HL-60 (cell line): ENCODE measurements around the gene SLC22A5.
A peak's percentile ranks its signal among the peaks of the same experiment; 100 is the strongest.
"Not testable (repeated sequence)": the region's sequence is repeated elsewhere in the genome, so short reads cannot be mapped to it uniquely, and the experiment has no call there.

Experiments used
- DNase-seq, 2 experiments: peaks; one replicate each; pipeline ENCODE4 v3.0.0-alpha.2; 2010 to 2020; ENCODE audit warnings: low read depth in 1 of 2, low spot score in 1 of 2
- H3K27ac ChIP-seq: fragments of 250-450 bp; sonication (Bioruptor Pico); replicated peaks from 2 replicates; pipeline ENCODE4 v1.5.1; 2020; ENCODE audit warnings: mild to moderate bottlenecking, moderate library complexity
- H3K27me3 ChIP-seq: fragments of 250-450 bp; sonication (Bioruptor Pico); 2 replicates; pipeline ENCODE4 v1.5.1; 2021; ENCODE audit warnings: mild to moderate bottlenecking, moderate library complexity; ENCODE audit not compliant: insufficient read depth, poor library complexity, severe bottlenecking
- H3K4me3 ChIP-seq: replicated peaks from 2 replicates; pipeline ENCODE4 v1.5.1; 2011; ENCODE audit warnings: mild to moderate bottlenecking, control low read depth, low read length; ENCODE audit not compliant: insufficient read depth
- GABPA ChIP-seq: IDR thresholded peaks from 2 replicates; pipeline ENCODE4 v1.6.1; 2012; ENCODE audit warnings: low read depth
- POLR2AphosphoS5 ChIP-seq: IDR thresholded peaks from 2 replicates; pipeline ENCODE4 v1.6.1; 2012; ENCODE audit warnings: low read depth
- SPI1 ChIP-seq: IDR thresholded peaks from 2 replicates; pipeline ENCODE4 v1.6.1; 2012; ENCODE audit warnings: low read depth, mild to moderate bottlenecking, borderline replicate concordance
- TF ChIP-seq, protein P1 (sequence below): IDR thresholded peaks from one replicate; pipeline ENCODE4 v1.5.1; 2011; ENCODE audit warnings: low read length, control low read depth, inconsistent platforms; ENCODE audit not compliant: insufficient read depth
- TF ChIP-seq, protein P2 (sequence below): IDR thresholded peaks from 2 replicates; pipeline ENCODE4 v1.6.1; 2012; ENCODE audit warnings: low read depth; ENCODE audit not compliant: insufficient replicate concordance

SLC22A5 gene

DNA sequence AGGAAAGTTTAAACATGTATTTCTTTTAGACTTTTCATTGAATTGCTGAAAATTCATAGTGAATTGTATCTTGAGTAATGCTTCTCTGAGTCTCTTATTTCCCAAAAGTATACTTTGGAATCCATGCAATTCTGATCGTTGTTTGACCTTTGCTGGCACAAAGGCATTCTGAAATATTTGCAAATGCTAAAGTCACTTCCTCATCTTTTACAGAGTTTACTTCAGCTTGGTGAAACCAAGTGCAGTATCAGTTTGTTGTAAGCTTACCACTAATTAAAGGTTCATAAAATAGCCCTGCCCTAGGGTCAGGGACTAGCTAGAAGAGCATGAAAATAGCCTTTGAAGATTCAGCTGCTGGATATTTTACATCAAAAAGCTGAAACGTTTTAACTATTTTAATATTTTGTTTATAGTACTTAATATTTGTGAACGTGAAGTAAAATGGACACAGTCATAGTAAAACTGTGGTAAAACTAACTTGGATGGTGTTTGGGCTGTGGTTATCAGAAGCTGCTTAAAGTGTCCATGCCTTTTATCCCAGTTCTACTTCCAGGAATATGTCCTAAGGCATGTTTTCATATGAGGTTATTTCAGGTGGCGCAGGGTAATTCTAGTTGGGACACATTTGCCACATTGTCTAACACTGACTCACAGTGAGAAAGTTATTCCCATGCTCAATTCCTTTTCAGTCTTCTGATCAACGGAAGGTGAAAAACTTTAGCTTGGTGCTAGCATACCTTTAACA, 45.3 kb downstream of the SLC22A5 start:
- no peak for DNase-seq
- TF ChIP-seq POLR2AphosphoS5 = no peak
- no peak for TF ChIP-seq GABPA
- TF ChIP-seq, protein P1, sequence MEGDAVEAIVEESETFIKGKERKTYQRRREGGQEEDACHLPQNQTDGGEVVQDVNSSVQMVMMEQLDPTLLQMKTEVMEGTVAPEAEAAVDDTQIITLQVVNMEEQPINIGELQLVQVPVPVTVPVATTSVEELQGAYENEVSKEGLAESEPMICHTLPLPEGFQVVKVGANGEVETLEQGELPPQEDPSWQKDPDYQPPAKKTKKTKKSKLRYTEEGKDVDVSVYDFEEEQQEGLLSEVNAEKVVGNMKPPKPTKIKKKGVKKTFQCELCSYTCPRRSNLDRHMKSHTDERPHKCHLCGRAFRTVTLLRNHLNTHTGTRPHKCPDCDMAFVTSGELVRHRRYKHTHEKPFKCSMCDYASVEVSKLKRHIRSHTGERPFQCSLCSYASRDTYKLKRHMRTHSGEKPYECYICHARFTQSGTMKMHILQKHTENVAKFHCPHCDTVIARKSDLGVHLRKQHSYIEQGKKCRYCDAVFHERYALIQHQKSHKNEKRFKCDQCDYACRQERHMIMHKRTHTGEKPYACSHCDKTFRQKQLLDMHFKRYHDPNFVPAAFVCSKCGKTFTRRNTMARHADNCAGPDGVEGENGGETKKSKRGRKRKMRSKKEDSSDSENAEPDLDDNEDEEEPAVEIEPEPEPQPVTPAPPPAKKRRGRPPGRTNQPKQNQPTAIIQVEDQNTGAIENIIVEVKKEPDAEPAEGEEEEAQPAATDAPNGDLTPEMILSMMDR = no peak
- TF ChIP-seq, protein P2, sequence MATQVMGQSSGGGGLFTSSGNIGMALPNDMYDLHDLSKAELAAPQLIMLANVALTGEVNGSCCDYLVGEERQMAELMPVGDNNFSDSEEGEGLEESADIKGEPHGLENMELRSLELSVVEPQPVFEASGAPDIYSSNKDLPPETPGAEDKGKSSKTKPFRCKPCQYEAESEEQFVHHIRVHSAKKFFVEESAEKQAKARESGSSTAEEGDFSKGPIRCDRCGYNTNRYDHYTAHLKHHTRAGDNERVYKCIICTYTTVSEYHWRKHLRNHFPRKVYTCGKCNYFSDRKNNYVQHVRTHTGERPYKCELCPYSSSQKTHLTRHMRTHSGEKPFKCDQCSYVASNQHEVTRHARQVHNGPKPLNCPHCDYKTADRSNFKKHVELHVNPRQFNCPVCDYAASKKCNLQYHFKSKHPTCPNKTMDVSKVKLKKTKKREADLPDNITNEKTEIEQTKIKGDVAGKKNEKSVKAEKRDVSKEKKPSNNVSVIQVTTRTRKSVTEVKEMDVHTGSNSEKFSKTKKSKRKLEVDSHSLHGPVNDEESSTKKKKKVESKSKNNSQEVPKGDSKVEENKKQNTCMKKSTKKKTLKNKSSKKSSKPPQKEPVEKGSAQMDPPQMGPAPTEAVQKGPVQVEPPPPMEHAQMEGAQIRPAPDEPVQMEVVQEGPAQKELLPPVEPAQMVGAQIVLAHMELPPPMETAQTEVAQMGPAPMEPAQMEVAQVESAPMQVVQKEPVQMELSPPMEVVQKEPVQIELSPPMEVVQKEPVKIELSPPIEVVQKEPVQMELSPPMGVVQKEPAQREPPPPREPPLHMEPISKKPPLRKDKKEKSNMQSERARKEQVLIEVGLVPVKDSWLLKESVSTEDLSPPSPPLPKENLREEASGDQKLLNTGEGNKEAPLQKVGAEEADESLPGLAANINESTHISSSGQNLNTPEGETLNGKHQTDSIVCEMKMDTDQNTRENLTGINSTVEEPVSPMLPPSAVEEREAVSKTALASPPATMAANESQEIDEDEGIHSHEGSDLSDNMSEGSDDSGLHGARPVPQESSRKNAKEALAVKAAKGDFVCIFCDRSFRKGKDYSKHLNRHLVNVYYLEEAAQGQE = no peak
- peak; percentile 77 for TF ChIP-seq SPI1
- H3K27me3 ChIP-seq = no peaks in the 10 kb centered on the region
- no peak overlapping the region for H3K4me3 ChIP-seq
- H3K27ac ChIP-seq = peak overlapping the region; percentile 68

DNA sequence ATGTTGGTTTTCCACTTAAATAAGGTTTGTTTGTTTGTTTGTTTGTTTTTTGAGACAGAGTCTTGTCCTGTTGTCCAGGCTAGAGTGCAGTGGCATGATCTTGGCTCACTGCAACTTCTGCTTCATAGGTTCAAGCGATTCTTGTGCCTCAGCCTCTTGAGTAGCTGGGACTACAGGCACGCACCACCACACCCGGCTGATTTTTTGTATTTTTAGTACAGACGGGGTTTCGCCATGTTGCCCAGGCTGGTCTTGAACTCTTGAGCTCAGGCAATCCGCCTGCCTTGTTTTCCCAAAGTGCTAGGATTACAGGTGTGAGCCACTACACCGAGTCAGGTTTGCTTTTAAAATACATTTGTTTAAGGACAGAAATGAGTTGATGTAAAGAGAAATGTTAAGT, 46.0 kb downstream of the SLC22A5 start:
- peak overlapping the region; percentile 68 for H3K27ac ChIP-seq
- H3K27me3 ChIP-seq, H3K4me3 ChIP-seq, DNase-seq: not testable (repeated sequence)

DNA sequence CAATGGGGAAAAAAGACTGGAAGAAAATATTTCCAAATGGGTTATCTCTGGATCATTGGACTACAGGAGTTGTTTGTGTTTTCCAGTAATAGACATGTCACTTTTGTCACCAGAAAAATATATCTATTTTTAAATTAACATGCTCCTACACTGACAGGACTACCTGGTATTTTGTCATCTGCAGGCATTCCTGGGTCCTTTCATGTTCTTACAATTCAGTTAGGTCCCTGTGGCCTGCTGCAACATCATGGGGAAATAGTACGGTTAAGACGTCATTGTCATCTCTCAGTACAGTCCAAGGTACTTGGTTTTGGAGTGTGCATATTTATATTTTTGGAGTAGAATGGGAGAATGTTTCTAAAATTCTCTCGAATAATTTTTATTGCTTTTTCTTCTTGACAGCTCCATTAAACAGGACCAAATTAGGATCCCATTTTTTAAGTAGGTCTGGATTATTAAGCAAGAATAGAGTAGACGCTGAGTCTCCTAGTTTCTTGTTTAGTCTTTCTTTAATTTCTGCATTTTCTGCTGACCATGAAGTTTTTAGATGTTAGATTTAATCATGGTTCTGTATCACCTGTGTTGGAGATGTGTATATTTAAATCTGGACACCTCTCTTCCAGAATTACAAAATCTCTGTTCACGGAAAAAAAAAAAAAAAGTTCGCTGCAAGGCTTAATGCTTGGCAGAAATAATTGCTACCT, 46.9 kb downstream of the SLC22A5 start:
- H3K27me3 ChIP-seq = no peaks in the 10 kb centered on the region
- no peak overlapping the region for H3K4me3 ChIP-seq
- no peak for DNase-seq
- no peak overlapping the region for H3K27ac ChIP-seq
- TF ChIP-seq POLR2AphosphoS5 (no peak), GABPA (no peak), SPI1 (no peak)
- TF ChIP-seq, protein P2 = no peak
- TF ChIP-seq, protein P1 = no peak

DNA sequence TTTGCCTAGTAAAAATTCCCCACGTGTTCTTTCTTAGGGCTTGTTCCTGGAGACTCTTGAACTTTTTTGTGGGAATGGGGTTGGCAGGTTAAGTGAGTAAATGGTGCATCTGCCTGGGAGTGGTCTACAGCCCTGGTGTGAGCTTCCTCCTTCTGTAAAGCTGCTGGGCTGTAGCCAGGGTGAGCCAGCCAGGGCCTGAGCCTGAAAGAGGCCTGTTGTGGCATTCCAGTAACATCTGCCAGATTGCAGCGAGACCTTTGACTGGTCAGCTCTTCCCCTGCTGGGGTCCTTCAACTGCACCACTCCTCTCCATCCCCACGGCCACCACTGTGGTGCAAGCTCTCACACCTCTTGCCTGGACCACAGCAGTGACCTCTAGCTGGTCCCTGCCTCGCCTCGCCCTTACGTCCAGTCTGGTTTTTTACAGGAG, 47.5 kb downstream of the SLC22A5 start:
- Histone ChIP-seq H3K27me3 (no peaks in the 10 kb centered on the region), H3K27ac (no peak overlapping the region), H3K4me3 (no peak overlapping the region)
- DNase-seq = no peak
- TF ChIP-seq, protein P1 = no peak
- TF ChIP-seq SPI1 = no peak
